CD14-positive monocyte (primary cell): ENCODE data around the gene LPXN. TPM values are rescaled to one million over a fixed set of nuclear protein-coding genes. Genes with fewer than 3 reads are reported as not detected.

Experiments used
- DNase-seq, 3 donors: peaks; one replicate each; pipeline ENCODE4 v3.0.0-alpha.2; 2011 to 2022
- H2AFZ ChIP-seq: 2 replicates; pipeline ENCODE4 v1.6.0; 2012; ENCODE audit warnings: mild to moderate bottlenecking, low read depth, low read length, inconsistent platforms; ENCODE audit not compliant: insufficient read depth, poor library complexity, severe bottlenecking
- H3K27ac ChIP-seq, 2 donors: 1 replicate in 1 of 2; 2 replicates in 1 of 2; pipeline ENCODE4 v1.5.1; 2012 to 2013; ENCODE audit warnings: low read length in 2 of 2, control low read depth in 1 of 2, inconsistent platforms in 1 of 2, low read depth in 1 of 2, mild to moderate bottlenecking in 1 of 2
- H3K27me3 ChIP-seq, 2 donors: one replicate each; pipeline versions ENCODE4 v1.6.0 to v1.6.1; 2011 to 2013; ENCODE audit warnings: low read length in 2 of 2; ENCODE audit not compliant: control insufficient read depth in 2 of 2, insufficient read depth in 2 of 2
- H3K36me3 ChIP-seq, 2 donors: replicated peaks in 1 of 2; 1 replicate in 1 of 2; 2 replicates in 1 of 2; pipeline versions ENCODE4 v1.5.1 to v1.6.1; 2012 to 2013; ENCODE audit warnings: low read length in 2 of 2, control low read depth in 1 of 2, inconsistent platforms in 1 of 2, mild to moderate bottlenecking in 1 of 2; ENCODE audit not compliant: insufficient read depth in 2 of 2, control insufficient read depth in 1 of 2
- H3K4me1 ChIP-seq, 2 donors: 1 replicate in 1 of 2; 2 replicates in 1 of 2; pipeline versions ENCODE4 v1.5.1 to v1.6.1; 2012 to 2013; ENCODE audit warnings: low read length in 2 of 2, control low read depth in 1 of 2, inconsistent platforms in 1 of 2, mild to moderate bottlenecking in 1 of 2, moderate library complexity in 1 of 2; ENCODE audit not compliant: insufficient read depth in 2 of 2, control insufficient read depth in 1 of 2
- H3K4me2 ChIP-seq: replicated peaks from 2 replicates; pipeline ENCODE3; 2012; ENCODE audit warnings: low read length, moderate library complexity, mild to moderate bottlenecking; ENCODE audit not compliant: poor library complexity, severe bottlenecking; ENCODE audit errors: extremely low read depth
- H3K4me3 ChIP-seq, 3 experiments: fragments of 200-600 bp in 1 of 3; sonication (generic) in 1 of 3; replicated peaks in 1 of 3; 1 replicate in 2 of 3; 2 replicates in 1 of 3; pipeline ENCODE4 v1.5.1; 2011 to 2013; ENCODE audit warnings: low read length in 3 of 3, mild to moderate bottlenecking in 3 of 3, control low read depth in 2 of 3, low read depth in 2 of 3, inconsistent platforms in 1 of 3, moderate library complexity in 1 of 3
- H3K79me2 ChIP-seq: 2 replicates; pipeline ENCODE4 v1.6.0; 2012; ENCODE audit warnings: mild to moderate bottlenecking, control low read depth, inconsistent platforms, low read length, moderate library complexity; ENCODE audit not compliant: insufficient read depth
- H3K9ac ChIP-seq: 2 replicates; pipeline ENCODE4 v1.6.0; 2017; ENCODE audit warnings: low read length, mild to moderate bottlenecking; ENCODE audit not compliant: insufficient read depth, poor library complexity, severe bottlenecking
- H3K9me3 ChIP-seq, 2 donors: replicated peaks in 1 of 2; 1 replicate in 1 of 2; 2 replicates in 1 of 2; pipeline versions ENCODE4 v1.5.1 to v1.6.1; 2012 to 2013; ENCODE audit warnings: low read length in 2 of 2, control low read depth in 1 of 2; ENCODE audit not compliant: control insufficient read depth in 1 of 2, insufficient read depth in 1 of 2
- H4K20me1 ChIP-seq: 2 replicates; pipeline ENCODE4 v1.6.0; 2012; ENCODE audit warnings: mild to moderate bottlenecking, low read length, control low read depth, moderate library complexity; ENCODE audit not compliant: insufficient read depth
- H3K27ac Mint-ChIP-seq, 7 donors: one replicate each; pipeline ENCODE4 v1.8.0; 2020; ENCODE audit warnings: mild to moderate bottlenecking in 7 of 7, mixed read lengths in 7 of 7, moderate library complexity in 6 of 7, inconsistent platforms in 2 of 7
- H3K27me3 Mint-ChIP-seq, 3 donors: one replicate each; pipeline ENCODE4 v1.8.0; 2021 to 2022; ENCODE audit warnings: low read depth in 3 of 3, mild to moderate bottlenecking in 3 of 3, mixed read lengths in 3 of 3, moderate library complexity in 3 of 3, inconsistent platforms in 1 of 3
- H3K36me3 Mint-ChIP-seq, 2 donors: one replicate each; pipeline ENCODE4 v1.8.0; 2020; ENCODE audit warnings: mixed read lengths in 2 of 2, inconsistent platforms in 1 of 2, mild to moderate bottlenecking in 1 of 2
- H3K4me1 Mint-ChIP-seq: one replicate; pipeline ENCODE4 v1.8.0; 2020; ENCODE audit warnings: mild to moderate bottlenecking, mixed read lengths
- H3K4me3 Mint-ChIP-seq, 2 donors: one replicate each; pipeline ENCODE4 v1.8.0; 2020; ENCODE audit warnings: mild to moderate bottlenecking in 2 of 2, mixed read lengths in 2 of 2, moderate library complexity in 1 of 2
- H3K9me3 Mint-ChIP-seq, 7 donors: one replicate each; pipeline ENCODE4 v1.8.0; 2020 to 2022; ENCODE audit warnings: mixed read lengths in 7 of 7, mild to moderate bottlenecking in 6 of 7, moderate library complexity in 6 of 7, inconsistent platforms in 2 of 7
- WGBS: methylation state at CpG from one replicate; pipeline ENCODE4 v1.1.5; 2013; ENCODE audit warnings: missing lambda C conversion rate; ENCODE audit not compliant: insufficient coverage; 5-methylcytosine and 5-hydroxymethylcytosine counted together
- intact Hi-C, 2 donors: fragments of 100-400 bp; cut with micrococcal nuclease; formaldehyde crosslinking; loops; one replicate each; pipeline versions ENCODE4 v1.15.0 to v1.15.1; 2023
- polyA plus RNA-seq, 3 donors: library from polyadenylated mRNA; depleted of rRNA in 1 of 3; unstranded in 2 of 3; stranded (reverse) in 1 of 3; fragments of 300-500 nt in 2 of 3; fragments of >200 nt in 1 of 3; fragmentation: Illumina TruSeq in 2 of 3; gene quantifications; 1 replicate in 2 of 3; 2 replicates in 1 of 3; pipeline ENCODE4 v1.2.3, GENCODE V29; 2012 to 2021
- TF ChIP-seq, protein P1 (sequence below): fragments of 200-600 bp; IDR thresholded peaks from one replicate; pipeline ENCODE4 v1.8.0; 2022; ENCODE audit warnings: antibody characterized with exemption, mild to moderate bottlenecking

LPXN gene
- polyA plus RNA-seq, 3 donors = 81.3 to 133 (median 101) TPM

- Histone ChIP-seq H3K9ac (no peak overlapping the region), H3K27me3 (no peaks in the 10 kb centered on the region), H3K36me3 (no peaks in the 10 kb centered on the region), H3K9me3 (no peaks in the 10 kb centered on the region), H2AFZ (no peak overlapping the region), H3K4me3 (no peak overlapping the region), H3K27ac (no peak overlapping the region), H3K79me2 (no peaks in the 10 kb centered on the region), H3K4me2 (no peak overlapping the region), H3K4me1 (peaks cover 8 to 9% of the 10 kb centered on the region in 2 donors), H4K20me1 (no peaks in the 10 kb centered on the region)
- H3K9me3 Mint-ChIP-seq = no peaks in the 10 kb centered on the region
- peaks cover 12% of the 10 kb centered on the region for H3K4me1 Mint-ChIP-seq
- TF ChIP-seq, protein P1, sequence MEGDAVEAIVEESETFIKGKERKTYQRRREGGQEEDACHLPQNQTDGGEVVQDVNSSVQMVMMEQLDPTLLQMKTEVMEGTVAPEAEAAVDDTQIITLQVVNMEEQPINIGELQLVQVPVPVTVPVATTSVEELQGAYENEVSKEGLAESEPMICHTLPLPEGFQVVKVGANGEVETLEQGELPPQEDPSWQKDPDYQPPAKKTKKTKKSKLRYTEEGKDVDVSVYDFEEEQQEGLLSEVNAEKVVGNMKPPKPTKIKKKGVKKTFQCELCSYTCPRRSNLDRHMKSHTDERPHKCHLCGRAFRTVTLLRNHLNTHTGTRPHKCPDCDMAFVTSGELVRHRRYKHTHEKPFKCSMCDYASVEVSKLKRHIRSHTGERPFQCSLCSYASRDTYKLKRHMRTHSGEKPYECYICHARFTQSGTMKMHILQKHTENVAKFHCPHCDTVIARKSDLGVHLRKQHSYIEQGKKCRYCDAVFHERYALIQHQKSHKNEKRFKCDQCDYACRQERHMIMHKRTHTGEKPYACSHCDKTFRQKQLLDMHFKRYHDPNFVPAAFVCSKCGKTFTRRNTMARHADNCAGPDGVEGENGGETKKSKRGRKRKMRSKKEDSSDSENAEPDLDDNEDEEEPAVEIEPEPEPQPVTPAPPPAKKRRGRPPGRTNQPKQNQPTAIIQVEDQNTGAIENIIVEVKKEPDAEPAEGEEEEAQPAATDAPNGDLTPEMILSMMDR = no peak
- no peaks in the 10 kb centered on the region for H3K36me3 Mint-ChIP-seq
- H3K27me3 Mint-ChIP-seq = peaks cover 1 to 4% (median 3%) of the 10 kb centered on the region in 3 donors
- no peak overlapping the region for H3K27ac Mint-ChIP-seq
- intact Hi-C loops = no loop called here
- no peak for DNase-seq
- 100% methylated on average over 1 of the region's 3 CpGs for WGBS
- H3K4me3 Mint-ChIP-seq = no peak overlapping the region
These were observed 64.0 kb downstream of the LPXN start for GRCh38 chr11:58511636-58512035.

GRCh38 chr11:58509748-58510147 lies 65.9 kb downstream of the LPXN start:
- TF ChIP-seq, protein P1 = no peak
- Histone ChIP-seq H3K4me3 (no peak overlapping the region), H3K36me3 (no peaks in the 10 kb centered on the region), H4K20me1 (no peaks in the 10 kb centered on the region), H3K4me1 (peaks cover 8 to 9% of the 10 kb centered on the region in 2 donors), H3K9me3 (no peaks in the 10 kb centered on the region), H2AFZ (no peak overlapping the region), H3K27me3 (no peaks in the 10 kb centered on the region), H3K9ac (no peak overlapping the region), H3K79me2 (no peaks in the 10 kb centered on the region), H3K4me2 (no peak overlapping the region), H3K27ac (no peak overlapping the region)
- Mint-ChIP-seq H3K9me3 (no peaks in the 10 kb centered on the region), H3K27ac (no peak overlapping the region), H3K36me3 (no peaks in the 10 kb centered on the region), H3K4me3 (no peak overlapping the region), H3K4me1 (peaks cover 14% of the 10 kb centered on the region), H3K27me3 (peaks cover 1 to 4% (median 1%) of the 10 kb centered on the region in 3 donors)
- DNase-seq = no peak
- intact Hi-C loops = no loop called here
- no CpG with 5 or more reads among the region's 1 CpG for WGBS
